RWPE2 (cell line): ENCODE data around the gene ARL8B.

Experiments
- ATAC-seq: fragments of 200-7000 bp; cut with Tn5 transposase; 3 replicates; pipeline ENCODE4 v1.9.1; 2021; ENCODE audit warnings: low read depth
- DNase-seq: peaks from one replicate; pipeline ENCODE4 v3.0.0-alpha.2; 2020; ENCODE audit warnings: low spot score
- H3K27ac ChIP-seq: fragments of 450-650 bp; 2 replicates; pipeline ENCODE4 v1.5.1; 2017; ENCODE audit warnings: mild to moderate bottlenecking; ENCODE audit not compliant: poor library complexity, severe bottlenecking
- H3K27me3 ChIP-seq: fragments of 250-450 bp; sonication (Bioruptor Pico); 2 replicates; pipeline ENCODE4 v1.5.1; 2021; ENCODE audit warnings: mild to moderate bottlenecking, moderate library complexity; ENCODE audit not compliant: insufficient read depth, poor library complexity, severe bottlenecking
- H3K36me3 ChIP-seq: fragments of 250-450 bp; sonication (Bioruptor Pico); 2 replicates; pipeline ENCODE4 v1.5.1; 2020; ENCODE audit warnings: low read depth, mild to moderate bottlenecking, moderate library complexity
- H3K4me1 ChIP-seq: fragments of 250-450 bp; sonication (Bioruptor Pico); 2 replicates; pipeline ENCODE4 v1.5.1; 2021; ENCODE audit warnings: mild to moderate bottlenecking, moderate library complexity; ENCODE audit not compliant: insufficient read depth, poor library complexity, severe bottlenecking
- H3K4me3 ChIP-seq: fragments of 250-450 bp; sonication (Bioruptor Pico); 2 replicates; pipeline ENCODE4 v1.5.1; 2021; ENCODE audit warnings: mild to moderate bottlenecking, moderate library complexity; ENCODE audit not compliant: severe bottlenecking
- H3K9me3 ChIP-seq: fragments of 250-450 bp; sonication (Bioruptor Pico); 2 replicates; pipeline ENCODE4 v1.5.1; 2021; ENCODE audit warnings: mild to moderate bottlenecking, moderate library complexity; ENCODE audit not compliant: severe bottlenecking
- TF ChIP-seq, protein P1 (sequence below): fragments of 450-650 bp; IDR thresholded peaks from one replicate; pipeline ENCODE4 v1.5.1; 2017; ENCODE audit warnings: mild to moderate bottlenecking, moderate library complexity; ENCODE audit not compliant: poor library complexity, severe bottlenecking

The ARL8B gene

DNA sequence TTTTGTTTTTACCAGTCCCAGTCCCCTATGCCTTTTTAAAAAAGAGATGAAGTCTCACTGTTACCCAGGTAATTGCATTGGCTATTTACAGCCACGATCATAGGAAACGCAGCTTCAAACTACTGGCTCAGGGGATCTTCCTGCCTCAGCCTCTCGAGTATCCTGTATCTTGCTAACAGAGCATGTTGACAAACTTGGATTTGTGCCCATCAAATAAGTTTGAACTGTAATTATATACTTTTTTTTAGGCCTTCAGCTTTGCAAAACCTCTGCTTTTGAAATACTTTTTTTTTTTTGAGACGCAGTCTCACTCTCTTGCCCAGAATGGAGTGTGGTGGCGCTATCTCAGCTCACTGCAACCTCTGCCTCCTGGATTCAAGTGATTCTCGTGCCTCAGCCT, 62.4 kb downstream of the ARL8B start:
- H3K27ac ChIP-seq = no peak overlapping the region
- no peaks in the 10 kb centered on the region for H3K27me3 ChIP-seq
- TF ChIP-seq, protein P1, sequence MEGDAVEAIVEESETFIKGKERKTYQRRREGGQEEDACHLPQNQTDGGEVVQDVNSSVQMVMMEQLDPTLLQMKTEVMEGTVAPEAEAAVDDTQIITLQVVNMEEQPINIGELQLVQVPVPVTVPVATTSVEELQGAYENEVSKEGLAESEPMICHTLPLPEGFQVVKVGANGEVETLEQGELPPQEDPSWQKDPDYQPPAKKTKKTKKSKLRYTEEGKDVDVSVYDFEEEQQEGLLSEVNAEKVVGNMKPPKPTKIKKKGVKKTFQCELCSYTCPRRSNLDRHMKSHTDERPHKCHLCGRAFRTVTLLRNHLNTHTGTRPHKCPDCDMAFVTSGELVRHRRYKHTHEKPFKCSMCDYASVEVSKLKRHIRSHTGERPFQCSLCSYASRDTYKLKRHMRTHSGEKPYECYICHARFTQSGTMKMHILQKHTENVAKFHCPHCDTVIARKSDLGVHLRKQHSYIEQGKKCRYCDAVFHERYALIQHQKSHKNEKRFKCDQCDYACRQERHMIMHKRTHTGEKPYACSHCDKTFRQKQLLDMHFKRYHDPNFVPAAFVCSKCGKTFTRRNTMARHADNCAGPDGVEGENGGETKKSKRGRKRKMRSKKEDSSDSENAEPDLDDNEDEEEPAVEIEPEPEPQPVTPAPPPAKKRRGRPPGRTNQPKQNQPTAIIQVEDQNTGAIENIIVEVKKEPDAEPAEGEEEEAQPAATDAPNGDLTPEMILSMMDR = no peak
- ATAC-seq = no peak
- peaks cover 63% of the 10 kb centered on the region for H3K36me3 ChIP-seq
- no peak overlapping the region for H3K4me3 ChIP-seq
- no peak for DNase-seq
- no peaks in the 10 kb centered on the region for H3K4me1 ChIP-seq
- no peaks in the 10 kb centered on the region for H3K9me3 ChIP-seq

DNA sequence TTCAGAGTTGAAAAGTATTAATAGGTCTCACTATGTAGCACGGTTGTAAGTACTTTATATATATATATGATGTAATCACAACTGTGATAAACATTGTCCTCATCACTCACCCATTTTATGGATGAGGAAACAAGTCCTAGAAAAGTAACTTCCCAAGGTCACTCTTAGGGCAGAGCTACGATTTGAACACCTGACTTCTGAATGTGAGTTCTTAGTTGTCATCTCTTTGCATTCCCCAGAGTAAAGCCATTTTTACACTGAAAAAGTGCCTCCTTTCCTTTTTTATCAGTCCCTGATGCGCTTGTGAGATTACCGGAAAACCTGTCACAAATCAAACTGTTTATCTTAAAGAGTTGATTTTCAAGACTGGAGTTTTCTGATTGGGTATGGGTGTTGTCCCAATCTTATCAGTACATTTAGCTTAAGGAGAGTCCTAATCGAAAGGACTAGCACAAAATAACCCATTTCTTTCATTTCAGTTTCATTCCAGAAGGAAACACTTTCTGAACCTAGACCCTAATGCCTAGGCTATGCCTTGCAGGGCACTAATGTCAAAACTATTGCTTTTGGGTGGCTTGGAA, 63.1 kb downstream of the ARL8B start:
- H3K36me3 ChIP-seq = peaks cover 63% of the 10 kb centered on the region
- H3K4me1 ChIP-seq = peaks cover 2% of the 10 kb centered on the region
- ATAC-seq (no peak), DNase-seq (no peak)
- H3K9me3 ChIP-seq = no peaks in the 10 kb centered on the region
- H3K27ac ChIP-seq = peak overlapping the region; percentile 74
- no peaks in the 10 kb centered on the region for H3K27me3 ChIP-seq
- TF ChIP-seq, protein P1 = no peak
- H3K4me3 ChIP-seq = no peak overlapping the region

DNA sequence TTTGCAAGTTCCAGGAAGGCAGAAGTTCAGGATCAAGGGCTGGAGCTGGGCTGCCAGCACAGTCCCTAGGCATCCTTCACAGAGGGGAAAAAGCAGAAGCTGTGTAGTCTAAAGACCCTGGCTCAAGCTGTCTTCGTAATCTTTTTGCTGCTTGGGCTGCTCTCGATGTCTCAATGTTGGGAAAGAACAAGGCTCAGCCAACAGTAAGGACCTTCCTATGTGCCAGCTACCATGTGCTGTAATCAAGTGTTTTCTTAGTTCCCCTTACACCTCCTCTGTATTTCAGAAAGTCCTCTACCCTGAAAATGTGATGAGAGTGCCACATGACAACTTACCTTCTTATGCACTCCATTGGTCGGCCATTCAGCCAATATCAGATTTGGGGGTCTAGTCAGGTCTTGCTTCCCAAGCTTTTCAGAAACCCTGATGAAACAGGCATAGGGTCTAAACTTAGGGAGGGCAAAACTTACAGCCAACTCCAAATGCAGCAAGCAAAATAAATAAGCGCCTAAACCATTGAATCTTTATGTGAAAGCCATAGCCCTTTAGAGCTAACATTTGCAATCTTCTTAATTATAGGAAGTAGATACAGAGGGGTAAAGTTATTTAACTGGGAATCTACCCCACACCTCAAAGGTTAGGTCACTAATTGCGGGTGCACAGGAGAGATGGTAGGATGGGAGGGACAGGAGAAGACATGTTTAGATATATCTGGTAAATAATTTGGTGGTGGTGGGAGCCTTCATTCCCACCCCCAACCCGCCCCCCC, 64.2 kb downstream of the ARL8B start:
- Histone ChIP-seq H3K4me1 (peaks cover 9% of the 10 kb centered on the region), H3K4me3 (peak overlapping the region; percentile 98), H3K27me3 (no peaks in the 10 kb centered on the region), H3K27ac (peak overlapping the region; percentile 74), H3K9me3 (no peaks in the 10 kb centered on the region), H3K36me3 (peaks cover 63% of the 10 kb centered on the region)
- ATAC-seq (no peak), DNase-seq (no peak)
- TF ChIP-seq, protein P1 = no peak

DNA sequence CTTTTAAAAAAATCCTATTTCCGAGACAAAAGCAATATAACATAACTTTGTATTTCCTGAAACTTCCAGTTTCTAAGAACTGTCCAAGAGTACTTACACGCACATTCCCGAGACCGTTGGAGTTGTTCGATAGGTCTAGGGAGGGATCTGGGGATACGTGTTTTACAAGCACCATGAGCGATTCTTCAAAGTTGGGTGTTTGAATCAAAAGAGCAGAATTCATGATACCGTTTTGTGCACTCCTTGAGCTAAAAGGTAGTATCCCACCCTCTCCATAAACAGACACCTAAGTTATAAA, 64.7 kb downstream of the ARL8B start:
- H3K36me3 ChIP-seq = peaks cover 63% of the 10 kb centered on the region
- H3K9me3 ChIP-seq = no peaks in the 10 kb centered on the region
- peak overlapping the region; percentile 98 for H3K4me3 ChIP-seq
- DNase-seq (no peak), ATAC-seq (no peak)
- peak overlapping the region; percentile 74 for H3K27ac ChIP-seq
- TF ChIP-seq, protein P1 = no peak
- H3K27me3 ChIP-seq = no peaks in the 10 kb centered on the region
- peaks cover 14% of the 10 kb centered on the region for H3K4me1 ChIP-seq
